ENCODE data around the gene HSPB2. TPM values are rescaled to one million over a fixed set of nuclear protein-coding genes. Genes with fewer than 3 reads are reported as not detected.
A peak's percentile ranks its signal among the peaks of the same experiment; 100 is the strongest.

The HSPB2 gene
- total RNA-seq, 1 experiment from 2014 or later = not detected

GRCh38 chr11:111938687-111939160, 26.2 kb downstream of the HSPB2 start:
- DNase-seq (ENCODE audit: low spot score) = peak; percentile 29

- DNase-seq (ENCODE audit: low spot score) = peak; percentile 68
Measured at GRCh38 chr11:111939836-111940604, 27.5 kb downstream of the HSPB2 start.

- peak; percentile 39 for DNase-seq (ENCODE audit: low spot score)
Measured at GRCh38 chr11:111941963-111942362, 29.4 kb downstream of the HSPB2 start.

- DNase-seq (ENCODE audit: low spot score) = peak; percentile 55
Measured at GRCh38 chr11:111942829-111943228, 30.3 kb downstream of the HSPB2 start.

- no peak for DNase-seq (ENCODE audit: low spot score)
Measured at GRCh38 chr11:111944139-111944538, 31.6 kb downstream of the HSPB2 start.

- DNase-seq (ENCODE audit: low spot score) = peak; percentile 55
Measured at GRCh38 chr11:111944651-111945051, 32.1 kb downstream of the HSPB2 start.

GRCh38 chr11:111945198-111945597, 32.7 kb downstream of the HSPB2 start:
- DNase-seq (ENCODE audit: low spot score) = no peak

- no peak for DNase-seq (ENCODE audit: low spot score)
Measured at GRCh38 chr11:111946499-111946898, 34.0 kb downstream of the HSPB2 start.

GRCh38 chr11:111947143-111947542, 34.6 kb downstream of the HSPB2 start:
- DNase-seq (ENCODE audit: low spot score) = no peak

- no peak for DNase-seq (ENCODE audit: low spot score)
Measured at GRCh38 chr11:111949519-111950426, 37.2 kb downstream of the HSPB2 start.

- no peak for DNase-seq (ENCODE audit: low spot score)
Measured at GRCh38 chr11:111951565-111951964, 39.0 kb downstream of the HSPB2 start.

GRCh38 chr11:111954154-111954553, 41.6 kb downstream of the HSPB2 start:
- DNase-seq (ENCODE audit: low spot score) = no peak

- DNase-seq (ENCODE audit: low spot score) = no peak
Measured at GRCh38 chr11:111957663-111958444, 45.3 kb downstream of the HSPB2 start.

GRCh38 chr11:111960916-111961315, 48.4 kb downstream of the HSPB2 start:
- DNase-seq (ENCODE audit: low spot score) = peak; percentile 44

GRCh38 chr11:111961389-111962300, 49.1 kb downstream of the HSPB2 start:
- no peak for DNase-seq (ENCODE audit: low spot score)

Other genes starting within 250 kb of the HSPB2 start
- gene PPP2R1B, start 146.3 kb upstream of the HSPB2 start, total RNA-seq (2014; rRNA removed; shearing (Covaris generic)) = 32.1 and 34.4 TPM in 2 replicates
- gene ALG9, start 41.2 kb upstream of the HSPB2 start, total RNA-seq (2014; rRNA removed; shearing (Covaris generic)) = 20.2 and 24.7 TPM in 2 replicates
- 1.5 and 3.4 TPM in 2 replicates for gene FDXACB1, start 33.6 kb upstream of the HSPB2 start, total RNA-seq (2014; rRNA removed; shearing (Covaris generic))
- 15.0 and 16.6 TPM in 2 replicates for gene CFAP68, start 33.2 kb upstream of the HSPB2 start, total RNA-seq (2014; rRNA removed; shearing (Covaris generic))
- 0.34 TPM in 1 of 2 replicates, not detected in the other for gene CRYAB, start 964 bp upstream of the HSPB2 start, total RNA-seq (2014; rRNA removed; shearing (Covaris generic))
- gene C11orf52, start 6.2 kb downstream of the HSPB2 start, total RNA-seq (2014; rRNA removed; shearing (Covaris generic)) = not detected in 2 replicates
- 6.2 and 6.9 TPM in 2 replicates for gene DIXDC1, start 24.6 kb downstream of the HSPB2 start, total RNA-seq (2014; rRNA removed; shearing (Covaris generic))
- 35.1 and 40.6 TPM in 2 replicates for gene DLAT, start 112.7 kb downstream of the HSPB2 start, total RNA-seq (2014; rRNA removed; shearing (Covaris generic))
- gene PIH1D2, start 161.3 kb downstream of the HSPB2 start, total RNA-seq (2014; rRNA removed; shearing (Covaris generic)) = 3.3 and 3.4 TPM in 2 replicates
- 18.3 and 19.0 TPM in 2 replicates for gene NKAPD1, start 161.6 kb downstream of the HSPB2 start, total RNA-seq (2014; rRNA removed; shearing (Covaris generic))
- 56.7 and 61.3 TPM in 2 replicates for gene TIMM8B, start 174.0 kb downstream of the HSPB2 start, total RNA-seq (2014; rRNA removed; shearing (Covaris generic))
- gene SDHD, start 174.1 kb downstream of the HSPB2 start, total RNA-seq (2014; rRNA removed; shearing (Covaris generic)) = 109 and 124 TPM in 2 replicates